ENCODE results near the gene HECW1. TPM values are rescaled to one million over a fixed set of nuclear protein-coding genes. Genes with fewer than 3 reads are reported as not detected.

HECW1 gene
- polyA plus RNA-seq, 1 donor (not counting 4 experiments of a cell fraction or from before 2014, with no cell fraction given): not detected

DNA sequence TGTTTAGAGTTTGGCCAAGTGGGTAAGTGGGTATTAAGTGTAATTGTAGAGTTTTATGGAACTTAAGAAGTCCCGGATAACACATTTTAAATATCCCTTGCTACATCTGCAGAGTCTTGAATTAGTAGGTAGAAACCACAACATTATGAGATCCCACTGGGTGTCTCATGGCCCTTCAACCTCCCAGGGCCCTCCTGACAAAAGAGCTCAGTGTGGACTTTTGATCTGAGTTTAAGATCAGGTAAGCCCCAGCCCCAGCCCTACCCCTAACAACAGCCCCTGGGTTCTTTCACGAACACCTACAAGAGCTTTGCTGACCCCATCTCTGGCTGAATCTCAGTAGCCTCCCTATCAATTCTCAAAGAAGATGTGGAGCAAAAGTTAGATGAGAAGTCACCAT, 405.0 kb downstream of the HECW1 start:
- Histone ChIP-seq H3K79me2 (ENCODE audit: control insufficient read depth, insufficient read depth, low read length) (no peaks in the 10 kb centered on the region), H3K9me3 (ENCODE audit: control insufficient read depth, low read depth, low read length) (no peaks in the 10 kb centered on the region), H3K9me1 (ENCODE audit: control insufficient read depth, extremely low read depth, insufficient read depth, low read length) (no peaks in the 10 kb centered on the region), H3K27me3 (ENCODE audit: control insufficient read depth, extremely low read depth, insufficient read depth, low read length) (peaks cover 4% of the 10 kb centered on the region), H3K4me3 (ENCODE audit: control insufficient read depth in 2 of 3, extremely low read depth in 1 of 3, insufficient read depth in 2 of 3, low read depth in 1 of 3, low read length in 3 of 3) (no peak overlapping the region), H3K4me2 (ENCODE audit: control insufficient read depth, extremely low read depth, insufficient read depth, low read depth, low read length) (peak overlapping the region; percentile 33), H3K4me1 (ENCODE audit: control insufficient read depth, extremely low read depth, insufficient read depth, low read length) (peaks cover 21% of the 10 kb centered on the region), H3K36me3 (ENCODE audit: control insufficient read depth in 2 of 2, extremely low read depth in 1 of 2, insufficient read depth in 2 of 2, low read length in 2 of 2) (no peaks in the 10 kb centered on the region), H3K27ac (ENCODE audit: control insufficient read depth, insufficient read depth, low read length) (no peak overlapping the region), H3K9ac (ENCODE audit: control insufficient read depth, extremely low read depth, insufficient read depth, low read length) (no peak overlapping the region), H2AFZ (ENCODE audit: control insufficient read depth, low read length) (no peak overlapping the region), H4K20me1 (ENCODE audit: control insufficient read depth, extremely low read depth, insufficient read depth, low read length) (no peaks in the 10 kb centered on the region)
- FAIRE-seq (peak; percentile 29), DNase-seq (ENCODE audit: low read depth, low spot score) (no peak)
- TF ChIP-seq, protein P1, sequence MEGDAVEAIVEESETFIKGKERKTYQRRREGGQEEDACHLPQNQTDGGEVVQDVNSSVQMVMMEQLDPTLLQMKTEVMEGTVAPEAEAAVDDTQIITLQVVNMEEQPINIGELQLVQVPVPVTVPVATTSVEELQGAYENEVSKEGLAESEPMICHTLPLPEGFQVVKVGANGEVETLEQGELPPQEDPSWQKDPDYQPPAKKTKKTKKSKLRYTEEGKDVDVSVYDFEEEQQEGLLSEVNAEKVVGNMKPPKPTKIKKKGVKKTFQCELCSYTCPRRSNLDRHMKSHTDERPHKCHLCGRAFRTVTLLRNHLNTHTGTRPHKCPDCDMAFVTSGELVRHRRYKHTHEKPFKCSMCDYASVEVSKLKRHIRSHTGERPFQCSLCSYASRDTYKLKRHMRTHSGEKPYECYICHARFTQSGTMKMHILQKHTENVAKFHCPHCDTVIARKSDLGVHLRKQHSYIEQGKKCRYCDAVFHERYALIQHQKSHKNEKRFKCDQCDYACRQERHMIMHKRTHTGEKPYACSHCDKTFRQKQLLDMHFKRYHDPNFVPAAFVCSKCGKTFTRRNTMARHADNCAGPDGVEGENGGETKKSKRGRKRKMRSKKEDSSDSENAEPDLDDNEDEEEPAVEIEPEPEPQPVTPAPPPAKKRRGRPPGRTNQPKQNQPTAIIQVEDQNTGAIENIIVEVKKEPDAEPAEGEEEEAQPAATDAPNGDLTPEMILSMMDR (optimal IDR thresholded peaks at IDR 0.05 in 1 of 3, IDR thresholded peaks at IDR 0.05 in 1 of 3, conservative IDR thresholded peaks at IDR 0.05 in 1 of 3; ENCODE audit: extremely low read depth in 1 of 3, insufficient read depth in 2 of 3, low read length in 3 of 3): no peak
- TF ChIP-seq EZH2 (IDR thresholded peaks at IDR 0.05; ENCODE audit: low read length): no peak
- dilution Hi-C loops (cut with MboI; ENCODE audit: extremely low pct_ligation_motif_present, low sequenced_read_pairs): no loop called here

DNA sequence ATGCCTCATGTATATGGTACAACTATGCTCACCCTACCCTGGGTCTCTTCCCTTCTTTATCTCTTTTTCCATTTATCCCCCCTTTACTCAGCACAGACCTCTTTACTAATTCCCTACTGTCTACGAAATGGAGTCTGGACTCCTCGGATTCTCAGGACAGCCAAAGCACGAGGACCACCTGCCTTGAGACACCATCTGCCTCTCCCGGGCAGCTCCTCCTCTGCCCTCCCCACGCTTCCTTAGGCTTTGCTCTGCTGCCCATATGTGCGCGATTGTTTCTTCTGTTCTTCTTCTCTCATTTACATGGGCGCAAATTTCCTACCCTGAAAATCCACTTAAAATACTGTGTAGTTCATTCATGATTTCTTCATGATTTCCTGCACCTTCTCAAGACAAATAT, 407.8 kb downstream of the HECW1 start:
- H3K27me3 ChIP-seq (ENCODE audit: control insufficient read depth, extremely low read depth, insufficient read depth, low read length): no peaks in the 10 kb centered on the region
- dilution Hi-C loops (cut with MboI; ENCODE audit: extremely low pct_ligation_motif_present, low sequenced_read_pairs): no loop called here
- no peak overlapping the region for H3K4me3 ChIP-seq (ENCODE audit: control insufficient read depth in 2 of 3, extremely low read depth in 1 of 3, insufficient read depth in 2 of 3, low read depth in 1 of 3, low read length in 3 of 3)
- no peak overlapping the region for H3K9ac ChIP-seq (ENCODE audit: control insufficient read depth, extremely low read depth, insufficient read depth, low read length)
- no peaks in the 10 kb centered on the region for H4K20me1 ChIP-seq (ENCODE audit: control insufficient read depth, extremely low read depth, insufficient read depth, low read length)
- H3K36me3 ChIP-seq (ENCODE audit: control insufficient read depth in 2 of 2, extremely low read depth in 1 of 2, insufficient read depth in 2 of 2, low read length in 2 of 2): no peaks in the 10 kb centered on the region
- no peaks in the 10 kb centered on the region for H3K79me2 ChIP-seq (ENCODE audit: control insufficient read depth, insufficient read depth, low read length)
- no peaks in the 10 kb centered on the region for H3K9me1 ChIP-seq (ENCODE audit: control insufficient read depth, extremely low read depth, insufficient read depth, low read length)
- no peak for DNase-seq (ENCODE audit: low read depth, low spot score)
- FAIRE-seq: no peak
- no peak overlapping the region for H2AFZ ChIP-seq (ENCODE audit: control insufficient read depth, low read length)
- H3K27ac ChIP-seq (ENCODE audit: control insufficient read depth, insufficient read depth, low read length): no peak overlapping the region
- no peaks in the 10 kb centered on the region for H3K9me3 ChIP-seq (ENCODE audit: control insufficient read depth, low read depth, low read length)
- TF ChIP-seq, protein P1 (optimal IDR thresholded peaks at IDR 0.05 in 1 of 3, IDR thresholded peaks at IDR 0.05 in 1 of 3, conservative IDR thresholded peaks at IDR 0.05 in 1 of 3; ENCODE audit: extremely low read depth in 1 of 3, insufficient read depth in 2 of 3, low read length in 3 of 3): no peak
- no peak for TF ChIP-seq EZH2 (IDR thresholded peaks at IDR 0.05; ENCODE audit: low read length)
- H3K4me1 ChIP-seq (ENCODE audit: control insufficient read depth, extremely low read depth, insufficient read depth, low read length): peaks cover 40% of the 10 kb centered on the region
- H3K4me2 ChIP-seq (ENCODE audit: control insufficient read depth, extremely low read depth, insufficient read depth, low read depth, low read length): no peak overlapping the region

All from keratinocyte (primary cell).